Prostate gland (tissue), 2 donors: ENCODE results near the gene TGFBR3. TPM values are rescaled to one million over a fixed set of nuclear protein-coding genes. Genes with fewer than 3 reads are reported as not detected.

ENCODE experiments used
- DNase-seq: peaks from one replicate; pipeline ENCODE4 v3.0.0-alpha.2; 2019; ENCODE audit warnings: low spot score
- H3K27ac ChIP-seq, 2 donors: fragments of 200-600 bp; sonication (generic); 2 replicates each; pipeline ENCODE4 v1.5.1; 2017 to 2019
- H3K27me3 ChIP-seq: fragments of 200-600 bp; sonication (generic); replicated peaks from 2 replicates; pipeline ENCODE4 v1.5.1; 2019; ENCODE audit not compliant: insufficient read depth
- H3K36me3 ChIP-seq, 2 donors: fragments of 200-600 bp; sonication (generic); 1 replicate in 1 of 2; 2 replicates in 1 of 2; pipeline versions ENCODE4 v1.5.1 to v1.8.1; 2017 to 2019
- H3K4me1 ChIP-seq: fragments of 200-600 bp; sonication (generic); replicated peaks from 2 replicates; pipeline ENCODE4 v1.5.1; 2019
- H3K4me3 ChIP-seq, 2 donors: fragments of 200-600 bp; sonication (generic); 2 replicates each; pipeline ENCODE4 v1.5.1; 2017 to 2019
- H3K9me3 ChIP-seq: fragments of 200-600 bp; sonication (generic); 2 replicates; pipeline ENCODE4 v1.5.1; 2017
- POLR2A ChIP-seq: fragments of 450-650 bp; IDR thresholded peaks from one replicate; pipeline ENCODE4 v1.6.1; 2016; ENCODE audit warnings: antibody characterized with exemption, mild to moderate bottlenecking
- POLR2AphosphoS5 ChIP-seq: sonication (generic); formaldehyde crosslinking; IDR thresholded peaks from one replicate; pipeline ENCODE4 v1.6.1; 2017; ENCODE audit warnings: antibody characterized with exemption
- WGBS: methylation state at CpG from one replicate; pipeline ENCODE4 v1.1.5; 2018; 5-methylcytosine and 5-hydroxymethylcytosine counted together
- intact Hi-C: fragments of 100-400 bp; cut with DNase I; formaldehyde crosslinking; loops from one replicate; pipeline ENCODE4 v1.14.2; 2022
- total RNA-seq, 2 donors: library from RNA; depleted of rRNA; stranded (reverse); fragments of >200 nt; gene quantifications; one replicate each; pipeline ENCODE4 v1.1.0, GENCODE V29; 2016
- TF ChIP-seq, protein P1 (sequence below), 4 experiments: fragments of 200-600 bp in 2 of 4; fragments of 450-650 bp in 2 of 4; sonication (generic) in 2 of 4; IDR thresholded peaks; 1 replicate in 3 of 4; 2 replicates in 1 of 4; pipeline ENCODE4 v1.5.1; 2016 to 2019; ENCODE audit warnings: antibody characterized with exemption in 4 of 4, mild to moderate bottlenecking in 2 of 4, moderate library complexity in 2 of 4

Gene TGFBR3
- total RNA-seq, 2 donors from 2014 or later: 26.4 to 51.7 TPM

DNA sequence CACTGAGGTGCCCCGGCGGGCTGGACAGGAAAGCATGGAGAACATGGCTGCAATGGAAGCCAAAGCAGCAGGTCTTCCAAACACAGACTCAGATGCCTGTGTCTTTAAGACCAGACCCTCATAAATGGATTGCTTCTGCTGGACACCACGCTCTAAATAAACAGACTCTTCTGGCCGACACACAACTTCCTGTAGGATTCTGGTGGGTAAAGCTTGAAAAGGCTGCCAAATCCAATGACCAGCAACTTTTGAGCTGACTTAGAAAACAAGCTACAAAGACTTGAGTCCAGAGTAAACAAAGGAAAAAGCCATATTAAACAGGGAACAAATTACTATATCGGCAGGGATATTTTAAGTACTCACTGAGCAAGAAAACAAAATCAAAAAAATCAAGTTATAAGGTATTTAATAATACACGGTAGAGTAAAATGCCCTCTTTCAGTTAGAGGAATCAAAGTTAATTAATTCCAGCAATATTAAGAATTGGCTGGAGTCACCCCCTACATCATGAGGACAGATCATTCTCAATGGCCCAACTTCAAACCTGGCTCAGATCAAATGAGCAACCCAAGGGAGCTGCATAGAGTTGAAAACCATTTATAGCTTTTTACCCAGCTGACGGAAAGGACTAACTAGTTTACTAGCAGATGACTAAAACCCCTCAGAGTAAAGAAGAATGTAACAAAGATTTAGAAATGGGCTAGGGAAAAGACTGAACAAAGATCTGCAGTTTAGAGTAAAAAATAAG lies 102.4 kb downstream of the TGFBR3 start:
- DNase-seq: no peak
- peaks cover 5% of the 10 kb centered on the region for H3K4me1 ChIP-seq

DNA sequence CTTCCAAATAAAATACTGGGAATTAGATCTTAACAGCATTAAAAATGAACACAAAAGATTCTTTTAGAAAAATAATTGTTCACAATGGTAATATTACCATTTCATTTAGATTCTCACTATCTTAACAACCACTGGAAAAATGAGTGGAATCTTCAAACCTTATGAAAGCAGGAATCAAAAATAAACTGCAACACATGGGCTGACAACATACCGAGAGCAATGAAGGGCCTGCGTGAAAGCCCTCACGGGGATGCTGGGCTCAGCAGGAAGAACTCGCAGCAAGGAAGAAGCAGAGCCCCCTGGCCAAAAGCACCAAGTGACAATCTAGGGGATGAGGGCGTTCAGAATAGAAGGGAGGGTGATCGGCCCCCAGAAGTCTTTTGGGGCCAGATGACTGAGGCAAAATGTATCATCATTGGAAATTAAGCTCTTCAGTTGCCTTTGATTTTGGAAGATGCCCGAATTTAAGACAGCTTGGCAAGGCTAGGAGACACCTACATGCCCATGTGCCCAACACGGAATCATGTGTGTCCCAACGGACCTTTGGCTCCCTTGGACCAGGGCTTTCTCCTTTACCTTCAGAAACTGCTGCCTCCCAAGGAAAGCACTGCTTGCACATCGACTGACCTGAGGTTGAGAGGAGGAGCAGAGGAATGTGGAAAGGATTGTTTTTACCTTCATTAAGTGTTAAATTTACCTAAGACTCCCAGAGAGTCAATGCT lies 103.9 kb downstream of the TGFBR3 start:
- Histone ChIP-seq H3K36me3 (no peaks in the 10 kb centered on the region), H3K27me3 (no peaks in the 10 kb centered on the region), H3K27ac (peak overlapping the region; percentile 52 to 64), H3K4me1 (peaks cover 5% of the 10 kb centered on the region), H3K9me3 (no peaks in the 10 kb centered on the region), H3K4me3 (no peak overlapping the region)
- WGBS: 52% methylated on average over 10 of the region's 10 CpGs
- TF ChIP-seq, protein P1, sequence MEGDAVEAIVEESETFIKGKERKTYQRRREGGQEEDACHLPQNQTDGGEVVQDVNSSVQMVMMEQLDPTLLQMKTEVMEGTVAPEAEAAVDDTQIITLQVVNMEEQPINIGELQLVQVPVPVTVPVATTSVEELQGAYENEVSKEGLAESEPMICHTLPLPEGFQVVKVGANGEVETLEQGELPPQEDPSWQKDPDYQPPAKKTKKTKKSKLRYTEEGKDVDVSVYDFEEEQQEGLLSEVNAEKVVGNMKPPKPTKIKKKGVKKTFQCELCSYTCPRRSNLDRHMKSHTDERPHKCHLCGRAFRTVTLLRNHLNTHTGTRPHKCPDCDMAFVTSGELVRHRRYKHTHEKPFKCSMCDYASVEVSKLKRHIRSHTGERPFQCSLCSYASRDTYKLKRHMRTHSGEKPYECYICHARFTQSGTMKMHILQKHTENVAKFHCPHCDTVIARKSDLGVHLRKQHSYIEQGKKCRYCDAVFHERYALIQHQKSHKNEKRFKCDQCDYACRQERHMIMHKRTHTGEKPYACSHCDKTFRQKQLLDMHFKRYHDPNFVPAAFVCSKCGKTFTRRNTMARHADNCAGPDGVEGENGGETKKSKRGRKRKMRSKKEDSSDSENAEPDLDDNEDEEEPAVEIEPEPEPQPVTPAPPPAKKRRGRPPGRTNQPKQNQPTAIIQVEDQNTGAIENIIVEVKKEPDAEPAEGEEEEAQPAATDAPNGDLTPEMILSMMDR (IDR thresholded peaks at IDR 0.05): no peak
- DNase-seq: no peak
- intact Hi-C loops: no loop called here

More for the DNA sequence above, 102.4 kb downstream of the TGFBR3 start:
- H3K9me3 ChIP-seq: no peaks in the 10 kb centered on the region
- intact Hi-C loops: no loop called here
- TF ChIP-seq POLR2AphosphoS5: peak; percentile 49
- TF ChIP-seq POLR2A: no peak
- TF ChIP-seq, protein P1 (IDR thresholded peaks at IDR 0.05): no peak
- no peaks in the 10 kb centered on the region for H3K27me3 ChIP-seq
- peak overlapping the region; percentile 52 to 64 for H3K27ac ChIP-seq
- no peaks in the 10 kb centered on the region for H3K36me3 ChIP-seq
- WGBS: 46% methylated on average over 7 of the region's 7 CpGs
- no peak overlapping the region for H3K4me3 ChIP-seq

DNA sequence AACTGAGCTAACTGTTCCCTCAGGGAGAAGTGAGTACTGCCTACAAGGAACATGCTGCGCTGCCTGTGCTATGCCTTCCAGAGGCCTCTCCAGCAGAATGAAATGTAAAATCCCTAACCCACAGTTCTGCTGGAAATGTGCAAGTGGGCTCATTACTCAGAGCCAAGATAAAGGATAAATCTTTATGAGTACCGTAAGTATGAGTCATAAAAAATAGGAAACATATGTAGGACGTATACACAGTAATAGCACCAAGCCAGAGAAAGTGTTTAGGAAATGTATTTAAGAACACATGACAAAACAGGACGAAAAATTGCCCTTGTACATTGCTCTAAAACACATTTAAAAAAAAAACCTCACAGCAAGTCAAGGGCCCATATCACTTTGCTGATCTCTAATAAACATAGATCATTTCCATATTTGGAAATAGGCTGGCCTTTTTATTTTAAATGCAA lies 104.6 kb downstream of the TGFBR3 start:
- Histone ChIP-seq H3K27ac (peak overlapping the region; percentile 52 to 64), H3K4me1 (peaks cover 5% of the 10 kb centered on the region), H3K36me3 (no peaks in the 10 kb centered on the region), H3K9me3 (no peaks in the 10 kb centered on the region), H3K27me3 (no peaks in the 10 kb centered on the region), H3K4me3 (no peak overlapping the region)
- TF ChIP-seq, protein P1 (IDR thresholded peaks at IDR 0.05): no peak
- TF ChIP-seq POLR2A (no peak), POLR2AphosphoS5 (no peak)
- WGBS: 19% methylated on average over 4 of the region's 4 CpGs
- DNase-seq: no peak
- intact Hi-C loops: no loop called here

DNA sequence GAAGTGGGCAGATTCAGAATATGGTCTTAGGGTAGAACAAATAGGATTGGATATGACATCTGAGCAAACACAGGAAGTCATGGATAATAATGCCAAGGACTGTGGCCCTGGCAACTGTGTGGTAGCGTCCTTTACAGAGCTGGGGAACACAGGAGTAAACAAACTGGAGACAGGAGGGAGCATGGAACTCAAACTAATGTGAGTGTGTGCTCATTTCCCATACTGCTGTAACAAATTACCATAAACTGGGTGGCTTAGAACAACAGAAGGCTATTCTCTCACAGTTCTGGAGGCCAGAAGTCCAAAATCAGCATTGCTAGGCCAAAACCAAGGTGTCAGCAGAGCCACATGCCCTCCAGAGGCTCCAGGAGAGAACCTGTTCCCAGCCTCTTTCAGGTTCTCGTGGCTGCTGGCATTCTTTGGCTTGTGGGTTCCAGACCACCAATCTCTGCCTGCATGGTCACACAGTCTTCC lies 106.4 kb downstream of the TGFBR3 start:
- no peaks in the 10 kb centered on the region for H3K36me3 ChIP-seq
- DNase-seq: no peak
- H3K4me3 ChIP-seq: no peak overlapping the region
- H3K27me3 ChIP-seq: no peaks in the 10 kb centered on the region
- WGBS: 72% methylated on average over 2 of the region's 2 CpGs
- intact Hi-C loops: loop anchor here (5.0 kb wide), 1 partner anchor 37 kb away; no protein-coding TSS in a partner anchor
- peak overlapping the region in 1 of 2 donors; percentile 37 for H3K27ac ChIP-seq
- no peaks in the 10 kb centered on the region for H3K9me3 ChIP-seq
- H3K4me1 ChIP-seq: peaks cover 5% of the 10 kb centered on the region
- no peak for TF ChIP-seq POLR2A
- TF ChIP-seq POLR2AphosphoS5: no peak
- TF ChIP-seq, protein P1 (IDR thresholded peaks at IDR 0.05): no peak
